ENCODE data around the gene RNF113B. TPM values are rescaled to one million over a fixed set of nuclear protein-coding genes. Genes with fewer than 3 reads are reported as not detected.
A peak's percentile ranks its signal among the peaks of the same experiment; 100 is the strongest.

The RNF113B gene
- total RNA-seq, 1 donor from 2014 or later, result not detected

GRCh38 chr13:98141509-98142379 is 35.3 kb downstream of the RNF113B start:
- no peaks in the 10 kb centered on the region for H3K36me3 ChIP-seq (ENCODE audit: insufficient read depth, low read length)
- H3K27ac Mint-ChIP-seq (ENCODE audit: unreplicated experiment), result peak overlapping the region; percentile 69
- DNase-seq (ENCODE audit: low read depth) (no peak), FAIRE-seq (no peak)
- H3K4me2 ChIP-seq (ENCODE audit: low read length), result peak overlapping the region; percentile 99
- peaks cover 13% of the 10 kb centered on the region for H3K27me3 Mint-ChIP-seq (ENCODE audit: low read depth, unreplicated experiment)
- H3K9me3 Mint-ChIP-seq (ENCODE audit: unreplicated experiment), result no peaks in the 10 kb centered on the region
- H3K4me3 Mint-ChIP-seq (ENCODE audit: unreplicated experiment), result peak overlapping the region; percentile 77
- H3K27me3 ChIP-seq (ENCODE audit: insufficient read depth, low read length), result no peaks in the 10 kb centered on the region
- TF ChIP-seq EZH2 (IDR thresholded peaks at IDR 0.05; ENCODE audit: insufficient read depth, low read length) (no peak), CTCF (IDR thresholded peaks at IDR 0.05; ENCODE audit: insufficient read depth, low read depth, low read length) (no peak)
- H3K9ac ChIP-seq (ENCODE audit: low read length), result peak overlapping the region; percentile 93
- peaks cover 31% of the 10 kb centered on the region for H3K79me2 ChIP-seq (ENCODE audit: insufficient read depth, low read length)
- peaks cover 24% of the 10 kb centered on the region for H4K20me1 ChIP-seq (ENCODE audit: insufficient read depth, low read length)
- H2AFZ ChIP-seq (ENCODE audit: low read depth, low read length), result peak overlapping the region; percentile 68
- H3K4me1 ChIP-seq (ENCODE audit: insufficient read depth, low read length), result peaks cover 24% of the 10 kb centered on the region
- no peak overlapping the region for H3K27ac ChIP-seq (ENCODE audit: low read depth, low read length)
- peaks cover 1% of the 10 kb centered on the region for H3K36me3 Mint-ChIP-seq (ENCODE audit: low read depth, unreplicated experiment)
- H3K9me3 ChIP-seq (ENCODE audit: insufficient read depth, low read depth, low read length), result no peaks in the 10 kb centered on the region
- peaks cover 23% of the 10 kb centered on the region for H3K4me1 Mint-ChIP-seq (ENCODE audit: low read depth, unreplicated experiment)
- H3K4me3 ChIP-seq (ENCODE audit: insufficient read depth, low read depth, low read length), result peak overlapping the region; percentile 63

- Mint-ChIP-seq H3K27ac (ENCODE audit: unreplicated experiment) (no peak overlapping the region), H3K9me3 (ENCODE audit: unreplicated experiment) (no peaks in the 10 kb centered on the region), H3K36me3 (ENCODE audit: low read depth, unreplicated experiment) (peaks cover 1% of the 10 kb centered on the region), H3K27me3 (ENCODE audit: low read depth, unreplicated experiment) (peaks cover 13% of the 10 kb centered on the region), H3K4me3 (ENCODE audit: unreplicated experiment) (no peak overlapping the region), H3K4me1 (ENCODE audit: low read depth, unreplicated experiment) (peaks cover 16% of the 10 kb centered on the region)
- Histone ChIP-seq H3K27ac (ENCODE audit: low read depth, low read length) (no peak overlapping the region), H3K9me3 (ENCODE audit: insufficient read depth, low read depth, low read length) (no peaks in the 10 kb centered on the region), H2AFZ (ENCODE audit: low read depth, low read length) (no peak overlapping the region), H3K27me3 (ENCODE audit: insufficient read depth, low read length) (no peaks in the 10 kb centered on the region), H4K20me1 (ENCODE audit: insufficient read depth, low read length) (peaks cover 17% of the 10 kb centered on the region), H3K4me1 (ENCODE audit: insufficient read depth, low read length) (peaks cover 17% of the 10 kb centered on the region), H3K79me2 (ENCODE audit: insufficient read depth, low read length) (peaks cover 25% of the 10 kb centered on the region), H3K4me2 (ENCODE audit: low read length) (no peak overlapping the region), H3K9ac (ENCODE audit: low read length) (no peak overlapping the region), H3K4me3 (ENCODE audit: insufficient read depth, low read depth, low read length) (no peak overlapping the region), H3K36me3 (ENCODE audit: insufficient read depth, low read length) (no peaks in the 10 kb centered on the region)
- TF ChIP-seq EZH2 (IDR thresholded peaks at IDR 0.05; ENCODE audit: insufficient read depth, low read length), result no peak
- TF ChIP-seq CTCF (IDR thresholded peaks at IDR 0.05; ENCODE audit: insufficient read depth, low read depth, low read length), result no peak
- DNase-seq (ENCODE audit: low read depth), result no peak
- no peak for FAIRE-seq
These were observed 36.0 kb downstream of the RNF113B start for GRCh38 chr13:98141091-98141490.

- no peak overlapping the region for H2AFZ ChIP-seq (ENCODE audit: low read depth, low read length)
- Mint-ChIP-seq H3K4me3 (ENCODE audit: unreplicated experiment) (no peak overlapping the region), H3K27ac (ENCODE audit: unreplicated experiment) (no peak overlapping the region), H3K36me3 (ENCODE audit: low read depth, unreplicated experiment) (no peaks in the 10 kb centered on the region), H3K4me1 (ENCODE audit: low read depth, unreplicated experiment) (no peaks in the 10 kb centered on the region), H3K27me3 (ENCODE audit: low read depth, unreplicated experiment) (peaks cover 14% of the 10 kb centered on the region), H3K9me3 (ENCODE audit: unreplicated experiment) (no peaks in the 10 kb centered on the region)
- H3K4me1 ChIP-seq (ENCODE audit: insufficient read depth, low read length), result no peaks in the 10 kb centered on the region
- no peak for FAIRE-seq
- DNase-seq (ENCODE audit: low read depth), result no peak
- H3K9ac ChIP-seq (ENCODE audit: low read length), result no peak overlapping the region
- no peak overlapping the region for H3K4me3 ChIP-seq (ENCODE audit: insufficient read depth, low read depth, low read length)
- TF ChIP-seq EZH2 (IDR thresholded peaks at IDR 0.05; ENCODE audit: insufficient read depth, low read length), result no peak
- no peak for TF ChIP-seq CTCF (IDR thresholded peaks at IDR 0.05; ENCODE audit: insufficient read depth, low read depth, low read length)
- no peaks in the 10 kb centered on the region for H3K36me3 ChIP-seq (ENCODE audit: insufficient read depth, low read length)
- no peaks in the 10 kb centered on the region for H3K9me3 ChIP-seq (ENCODE audit: insufficient read depth, low read depth, low read length)
- no peaks in the 10 kb centered on the region for H3K79me2 ChIP-seq (ENCODE audit: insufficient read depth, low read length)
- H3K4me2 ChIP-seq (ENCODE audit: low read length), result no peak overlapping the region
- no peaks in the 10 kb centered on the region for H4K20me1 ChIP-seq (ENCODE audit: insufficient read depth, low read length)
- no peak overlapping the region for H3K27ac ChIP-seq (ENCODE audit: low read depth, low read length)
- H3K27me3 ChIP-seq (ENCODE audit: insufficient read depth, low read length), result no peaks in the 10 kb centered on the region
These were observed 42.2 kb downstream of the RNF113B start for GRCh38 chr13:98134901-98135300.

Data from astrocyte (in vitro differentiated cells and primary cell).